HepG2 (cell line): ENCODE results near the gene MTURN. TPM values are rescaled to one million over a fixed set of nuclear protein-coding genes. Genes with fewer than 3 reads are reported as not detected.

Experiments used
- ATAC-seq: fragments of 200-7000 bp; cut with Tn5 transposase; 3 replicates; pipeline ENCODE4 v1.9.1; 2020; ENCODE audit warnings: mild to moderate bottlenecking, moderate library complexity
- BruUV-seq: library from RNA; stranded (reverse); fragments of 400-500 nt; replicated peaks from 2 replicates; lab custom pipeline; 2021; lab: Mats Ljungman, UMichigan
- CTCF ChIA-PET: fragments of 300-600 bp; formaldehyde crosslinking; extraction: SDS; loops from one replicate; lab custom pipeline; 2021; ENCODE audit warnings: low total read pairs, inconsistent platforms, low intra/inter-chr PET ratio; lab: Yijun Ruan, JAX
- POLR2A ChIA-PET: fragments of 350-600 bp; sonication (Branson Sonifier 250); formaldehyde crosslinking; loops from one replicate; lab custom pipeline; 2020; ENCODE audit warnings: antibody characterized with exemption, inconsistent platforms; lab: Yijun Ruan, JAX
- DNase-seq: peaks from one replicate; pipeline ENCODE4 v3.0.0-alpha.2; 2015; ENCODE audit warnings: low spot score
- FAIRE-seq: peaks from 3 replicates; lab custom pipeline; 2011; peaks lifted over from hg19 to GRCh38; lab: Jason Lieb, UNC
- H2AFZ ChIP-seq: one replicate; pipeline ENCODE4 v1.6.1; 2011; ENCODE audit warnings: low read length, inconsistent platforms
- H3K27ac ChIP-seq: fragments of 300-600 bp; 3 replicates; pipeline ENCODE4 v1.8.0; 2011; ENCODE audit warnings: mixed run types, mild to moderate bottlenecking, mixed read lengths, low read length, inconsistent platforms; ENCODE audit not compliant: insufficient read depth; ENCODE audit errors: extremely low read length
- H3K27me3 ChIP-seq, 2 experiments: fragments of 200-600 bp in 1 of 2; 2 replicates in 1 of 2; 3 replicates in 1 of 2; pipeline versions ENCODE4 v1.6.0 to v1.8.0; 2011; ENCODE audit warnings: low read length in 2 of 2, mild to moderate bottlenecking in 2 of 2, moderate library complexity in 2 of 2, inconsistent platforms in 1 of 2; ENCODE audit not compliant: insufficient read depth in 2 of 2, control insufficient read depth in 1 of 2
- H3K36me3 ChIP-seq, 2 experiments: fragments of 200-600 bp in 1 of 2; replicated peaks in 1 of 2; 2 replicates in 1 of 2; 3 replicates in 1 of 2; pipeline versions ENCODE4 v1.5.1 to v1.8.0; 2011; ENCODE audit warnings: low read length in 2 of 2, inconsistent platforms in 1 of 2; ENCODE audit not compliant: insufficient read depth in 2 of 2, control insufficient read depth in 1 of 2
- H3K4me1 ChIP-seq: 2 replicates; pipeline ENCODE4 v1.5.1; 2012; ENCODE audit warnings: low read length, inconsistent platforms; ENCODE audit not compliant: insufficient read depth
- H3K4me2 ChIP-seq: 2 replicates; pipeline ENCODE4 v1.6.0; 2011; ENCODE audit warnings: low read depth, low read length, inconsistent platforms
- H3K4me3 ChIP-seq, 3 experiments: fragments of 200-600 bp in 1 of 3; sonication (generic), shearing (Covaris generic) in 1 of 3; replicated peaks in 1 of 3; 2 replicates each; pipeline ENCODE4 v1.5.1; 2011 to 2016; ENCODE audit warnings: low read length in 3 of 3, inconsistent platforms in 2 of 3, low read depth in 2 of 3, mild to moderate bottlenecking in 2 of 3, control low read depth in 1 of 3, mixed read lengths in 1 of 3; ENCODE audit not compliant: insufficient read depth in 1 of 3
- H3K79me2 ChIP-seq: one replicate; pipeline ENCODE4 v1.6.1; 2011; ENCODE audit warnings: low read length, inconsistent platforms; ENCODE audit not compliant: insufficient read depth
- H3K9ac ChIP-seq: 2 replicates; pipeline ENCODE4 v1.6.0; 2011; ENCODE audit warnings: mild to moderate bottlenecking, low read depth, low read length, inconsistent platforms; ENCODE audit not compliant: insufficient read depth
- H3K9me3 ChIP-seq: 2 replicates; pipeline ENCODE4 v1.5.1; 2012; ENCODE audit warnings: mild to moderate bottlenecking, low read length
- H4K20me1 ChIP-seq: 2 replicates; pipeline ENCODE4 v1.6.0; 2011; ENCODE audit warnings: inconsistent platforms, mild to moderate bottlenecking, low read length, moderate library complexity; ENCODE audit not compliant: insufficient read depth
- ADNP ChIP-seq: sonication (generic); formaldehyde crosslinking; IDR thresholded peaks from 2 replicates; pipeline ENCODE4 v1.4.0; 2020; ENCODE audit warnings: missing genetic modification reagents
- ELF4 ChIP-seq: sonication (generic); formaldehyde crosslinking; IDR thresholded peaks from 2 replicates; pipeline ENCODE4 v1.5.0; 2020; ENCODE audit warnings: missing genetic modification reagents, mild to moderate bottlenecking, moderate library complexity, borderline replicate concordance
- FLYWCH1 ChIP-seq: sonication (generic); formaldehyde crosslinking; IDR thresholded peaks from 2 replicates; pipeline ENCODE4 v1.8.1; 2023; ENCODE audit warnings: mild to moderate bottlenecking, missing genetic modification reagents
- FOXK1 ChIP-seq: sonication (generic); formaldehyde crosslinking; IDR thresholded peaks from 2 replicates; pipeline ENCODE4 v1.4.0; 2020; ENCODE audit warnings: low read depth, missing genetic modification reagents, borderline replicate concordance
- FOXM1 ChIP-seq: sonication (generic); formaldehyde crosslinking; IDR thresholded peaks from 2 replicates; pipeline ENCODE4 v1.5.0; 2020; ENCODE audit warnings: missing genetic modification reagents
- LRRFIP1 ChIP-seq: sonication (generic); formaldehyde crosslinking; conservative IDR thresholded peaks from 2 replicates; pipeline ENCODE4 v1.4.0; 2020; ENCODE audit warnings: missing genetic modification reagents
- MEIS2 ChIP-seq: sonication (generic); formaldehyde crosslinking; IDR thresholded peaks from 2 replicates; pipeline ENCODE4 v1.9.0; 2021; ENCODE audit warnings: mild to moderate bottlenecking, missing genetic modification reagents
- NFYC ChIP-seq: IDR thresholded peaks from 2 replicates; pipeline ENCODE4 v1.6.1; 2016; ENCODE audit warnings: missing genetic modification reagents, missing compliant biosample characterization
- PHF21A ChIP-seq: sonication (generic); formaldehyde crosslinking; IDR thresholded peaks from 2 replicates; pipeline ENCODE4 v1.5.0; 2020; ENCODE audit warnings: mild to moderate bottlenecking, missing genetic modification reagents
- RARA ChIP-seq: IDR thresholded peaks from 2 replicates; pipeline ENCODE4 v1.6.1; 2016; ENCODE audit warnings: missing genetic modification reagents, missing compliant biosample characterization
- SMAD3 ChIP-seq: sonication (generic); formaldehyde crosslinking; IDR thresholded peaks from 2 replicates; pipeline ENCODE4 v1.4.0; 2020; ENCODE audit warnings: missing genetic modification reagents
- ZBTB33 ChIP-seq: sonication (generic); formaldehyde crosslinking; IDR thresholded peaks from 2 replicates; pipeline ENCODE4 v1.4.0; 2020; ENCODE audit warnings: missing genetic modification reagents
- ZBTB38 ChIP-seq: sonication (generic); formaldehyde crosslinking; IDR thresholded peaks from 2 replicates; pipeline ENCODE4 v1.5.1; 2020; ENCODE audit warnings: mild to moderate bottlenecking, missing genetic modification reagents
- ZNF362 ChIP-seq: sonication (generic); formaldehyde crosslinking; IDR thresholded peaks from 2 replicates; pipeline ENCODE4 v1.4.0; 2020; ENCODE audit warnings: missing genetic modification reagents, mild to moderate bottlenecking, borderline replicate concordance
- ZNF782 ChIP-seq: sonication (generic); formaldehyde crosslinking; IDR thresholded peaks from 2 replicates; pipeline ENCODE4 v1.4.0; 2020; ENCODE audit warnings: missing genetic modification reagents, mild to moderate bottlenecking, borderline replicate concordance
- WGBS: methylation state at CpG from one replicate; pipeline ENCODE4 v1.1.6; 2017; ENCODE audit warnings: low lambda C conversion rate; 5-methylcytosine and 5-hydroxymethylcytosine counted together
- in situ Hi-C: cut with HindIII; loops from 2 replicates; pipeline ENCODE4 v1.10.0; 2017; ENCODE audit warnings: low pct_unique_long_range_greater_than_20kb; ENCODE audit not compliant: extremely low pct_ligation_motif_present
- intact Hi-C: fragments of 100-400 bp; cut with micrococcal nuclease; formaldehyde crosslinking; loops from one replicate; pipeline ENCODE4 v1.10.0; 2022; ENCODE audit not compliant: unreplicated experiment
- polyA plus RNA-seq, 8 experiments: library from polyadenylated mRNA; depleted of rRNA in 3 of 8; stranded (reverse) in 7 of 8; unstranded in 1 of 8; fragments of >200 nt; fragmentation: Illumina TruSeq in 4 of 8; extraction: Trizol in 4 of 8; gene quantifications; 2 replicates each; pipeline versions ENCODE4 v1.2.1 to v1.2.3, GENCODE V29; 2011 to 2016; ENCODE audit warnings: low read depth in 4 of 8, missing spikeins in 1 of 8, mixed read lengths in 1 of 8; ENCODE audit not compliant: insufficient read depth in 1 of 8
- total RNA-seq, 5 experiments: library from RNA; depleted of rRNA; stranded (reverse); fragments of >200 nt; fragmentation: Illumina TruSeq; extraction: Trizol; gene quantifications; 2 replicates each; pipeline ENCODE4 v1.2.3, GENCODE V29; 2016; ENCODE audit warnings: low read depth in 1 of 5
- TF ChIP-seq, protein P1 (sequence below): sonication (generic); formaldehyde crosslinking; IDR thresholded peaks from 2 replicates; pipeline ENCODE4 v1.4.0; 2020; ENCODE audit warnings: missing genetic modification reagents
- TF ChIP-seq, protein P2 (sequence below): sonication (generic); formaldehyde crosslinking; conservative IDR thresholded peaks from 2 replicates; pipeline ENCODE4 v1.8.1; 2023; ENCODE audit warnings: missing genetic modification reagents
- TF ChIP-seq, protein P3 (sequence below): sonication (generic); formaldehyde crosslinking; conservative IDR thresholded peaks from 2 replicates; pipeline ENCODE4 v1.4.0; 2020; ENCODE audit warnings: missing genetic modification reagents

MTURN gene
- total and polyA plus RNA-seq, 2 of the 13 experiments (the other 11 are each of a cell fraction or from before 2014, with no cell fraction given) = 5.7 to 7.2 TPM

DNA sequence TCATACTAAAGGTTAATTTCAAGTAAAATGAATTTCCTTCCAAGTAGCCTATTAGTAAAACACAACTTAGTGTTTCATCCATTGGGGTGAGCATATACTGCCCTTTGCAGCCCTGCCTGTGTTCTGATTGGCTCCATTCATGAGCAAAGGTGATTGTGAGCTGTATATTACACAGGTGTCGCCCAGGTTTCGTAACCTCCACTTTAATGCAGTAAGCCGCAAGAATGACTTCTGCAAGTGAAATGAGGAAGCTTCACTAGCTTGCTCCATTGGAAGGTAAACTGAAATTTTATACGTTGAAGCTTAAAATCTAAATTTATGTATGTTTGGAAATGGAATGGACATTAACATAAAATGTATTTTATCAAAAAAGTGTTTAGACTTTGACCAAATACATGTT is 24.4 kb downstream of the MTURN start:
- Histone ChIP-seq H2AFZ (no peak overlapping the region), H3K27me3 (no peaks in the 10 kb centered on the region), H3K4me1 (peaks cover 53% of the 10 kb centered on the region), H3K4me3 (no peak overlapping the region), H3K4me2 (no peak overlapping the region), H3K9ac (no peak overlapping the region), H3K9me3 (no peaks in the 10 kb centered on the region), H4K20me1 (no peaks in the 10 kb centered on the region), H3K36me3 (no peaks in the 10 kb centered on the region; a peak in 1 of 5 replicates), H3K79me2 (no peaks in the 10 kb centered on the region), H3K27ac (no peak overlapping the region)
- BruUV-seq = no TSS peak
- CTCF ChIA-PET = interaction anchor here (1.3 kb wide), 1 partner anchor 117 kb away, joined by 3 read pairs; no protein-coding TSS in a partner anchor
- ATAC-seq = no peak
- no peak for DNase-seq
- no peak for FAIRE-seq
- WGBS = 94% methylated on average over 4 of the region's 4 CpGs
- in situ Hi-C loops (no loop called here), intact Hi-C loops (no loop called here)
- POLR2A ChIA-PET = no interaction called here
- TF ChIP-seq ADNP (CRISPR knock-in tag) (no peak), LRRFIP1 (CRISPR knock-in tag) (no peak), RARA (CRISPR knock-in tag) (no peak), ZNF782 (no peak), FLYWCH1 (CRISPR knock-in tag) (no peak), FOXM1 (CRISPR knock-in tag) (no peak), FOXK1 (CRISPR knock-in tag) (no peak), ELF4 (CRISPR knock-in tag) (no peak), NFYC (CRISPR knock-in tag) (no peak), PHF21A (CRISPR knock-in tag) (no peak), ZNF362 (CRISPR knock-in tag) (no peak), ZBTB33 (CRISPR knock-in tag) (no peak), ZBTB38 (CRISPR knock-in tag) (no peak), SMAD3 (no peak), MEIS2 (CRISPR knock-in tag) (no peak)
- TF ChIP-seq, protein P1, sequence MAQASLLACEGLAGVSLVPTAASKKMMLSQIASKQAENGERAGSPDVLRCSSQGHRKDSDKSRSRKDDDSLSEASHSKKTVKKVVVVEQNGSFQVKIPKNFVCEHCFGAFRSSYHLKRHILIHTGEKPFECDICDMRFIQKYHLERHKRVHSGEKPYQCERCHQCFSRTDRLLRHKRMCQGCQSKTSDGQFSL (CRISPR knock-in tag) = no peak
- TF ChIP-seq, protein P2, sequence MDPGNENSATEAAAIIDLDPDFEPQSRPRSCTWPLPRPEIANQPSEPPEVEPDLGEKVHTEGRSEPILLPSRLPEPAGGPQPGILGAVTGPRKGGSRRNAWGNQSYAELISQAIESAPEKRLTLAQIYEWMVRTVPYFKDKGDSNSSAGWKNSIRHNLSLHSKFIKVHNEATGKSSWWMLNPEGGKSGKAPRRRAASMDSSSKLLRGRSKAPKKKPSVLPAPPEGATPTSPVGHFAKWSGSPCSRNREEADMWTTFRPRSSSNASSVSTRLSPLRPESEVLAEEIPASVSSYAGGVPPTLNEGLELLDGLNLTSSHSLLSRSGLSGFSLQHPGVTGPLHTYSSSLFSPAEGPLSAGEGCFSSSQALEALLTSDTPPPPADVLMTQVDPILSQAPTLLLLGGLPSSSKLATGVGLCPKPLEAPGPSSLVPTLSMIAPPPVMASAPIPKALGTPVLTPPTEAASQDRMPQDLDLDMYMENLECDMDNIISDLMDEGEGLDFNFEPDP (CRISPR knock-in tag) = no peak
- TF ChIP-seq, protein P3, sequence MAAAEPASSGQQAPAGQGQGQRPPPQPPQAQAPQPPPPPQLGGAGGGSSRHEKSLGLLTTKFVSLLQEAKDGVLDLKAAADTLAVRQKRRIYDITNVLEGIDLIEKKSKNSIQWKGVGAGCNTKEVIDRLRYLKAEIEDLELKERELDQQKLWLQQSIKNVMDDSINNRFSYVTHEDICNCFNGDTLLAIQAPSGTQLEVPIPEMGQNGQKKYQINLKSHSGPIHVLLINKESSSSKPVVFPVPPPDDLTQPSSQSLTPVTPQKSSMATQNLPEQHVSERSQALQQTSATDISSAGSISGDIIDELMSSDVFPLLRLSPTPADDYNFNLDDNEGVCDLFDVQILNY (CRISPR knock-in tag) = no peak
